Measurements from ENCODE around the gene ZNF512B.

- TF ChIP-seq CTCF (conservative IDR thresholded peaks at IDR 0.05; ENCODE audit: low read depth in 2 of 2) (peak; percentile 70 to 94), EZH2phosphoT487 (IDR thresholded peaks at IDR 0.05; ENCODE audit: unreplicated experiment) (no peak), EZH2 (IDR thresholded peaks at IDR 0.05; ENCODE audit: low read depth, unreplicated experiment) (no peak), ETS1 (IDR thresholded peaks at IDR 0.05) (peak; percentile 95), JUNB (IDR thresholded peaks at IDR 0.05; ENCODE audit: unreplicated experiment) (no peak), REST (IDR thresholded peaks at IDR 0.05; ENCODE audit: unreplicated experiment) (no peak), POLR2AphosphoS5 (IDR thresholded peaks at IDR 0.05; ENCODE audit: low read depth) (peak; percentile 81), CREB1 (CRISPR knock-in tag; IDR thresholded peaks at IDR 0.05; ENCODE audit: low read depth) (peak; percentile 96)
Measured at GRCh38 chr20:63980806-63981728, 11.3 kb upstream of the ZNF512B start, which contains the start of gene PRPF6.
